GM12872 (cell line): ENCODE data around the gene HPRT1.

Experiments used
- CTCF ChIP-seq: IDR thresholded peaks from 3 replicates; pipeline ENCODE4 v1.5.1; 2011; ENCODE audit warnings: low read depth, mild to moderate bottlenecking, low read length, moderate library complexity; ENCODE audit not compliant: insufficient read depth

HPRT1 gene

GRCh38 chrX:134478374-134478773 lies 18.4 kb downstream of the HPRT1 start:
- TF ChIP-seq CTCF, result no peak

- no peak for TF ChIP-seq CTCF
Observed at GRCh38 chrX:134480061-134480460, 20.1 kb downstream of the HPRT1 start.

GRCh38 chrX:134481339-134481738 lies 21.4 kb downstream of the HPRT1 start:
- no peak for TF ChIP-seq CTCF

GRCh38 chrX:134482371-134482770 lies 22.4 kb downstream of the HPRT1 start:
- no peak for TF ChIP-seq CTCF

GRCh38 chrX:134484039-134484438 lies 24.1 kb downstream of the HPRT1 start:
- TF ChIP-seq CTCF, result peak; percentile 42; the same call in 2 of the 3 replicates

- TF ChIP-seq CTCF, result no peak
Observed at GRCh38 chrX:134501941-134502340, 42.0 kb downstream of the HPRT1 start.

GRCh38 chrX:134502686-134503085 lies 42.7 kb downstream of the HPRT1 start:
- TF ChIP-seq CTCF, result no peak

GRCh38 chrX:134512566-134512965 lies 52.6 kb downstream of the HPRT1 start:
- TF ChIP-seq CTCF, result no peak
